Peyer's patch (tissue), 4 donors: ENCODE data around the gene SPATS1.

ENCODE experiments used
- POLR2A ChIP-seq, 2 donors: fragments of 450-650 bp; IDR thresholded peaks; one replicate each; pipeline ENCODE4 v1.5.1; 2017; ENCODE audit warnings: antibody characterized with exemption in 2 of 2, mild to moderate bottlenecking in 2 of 2, moderate library complexity in 2 of 2
- TF ChIP-seq, protein P1 (sequence below), 6 experiments: fragments of 450-650 bp in 4 of 6; fragments of 200-600 bp in 2 of 6; sonication (generic) in 1 of 6; IDR thresholded peaks; one replicate each; pipeline ENCODE4 v1.5.1; 2017 to 2019; ENCODE audit warnings: antibody characterized with exemption in 6 of 6, mild to moderate bottlenecking in 3 of 6, moderate library complexity in 1 of 6

GRCh38 chr6:44303842-44304241, 38.6 kb upstream of the SPATS1 start:
- TF ChIP-seq, protein P1, sequence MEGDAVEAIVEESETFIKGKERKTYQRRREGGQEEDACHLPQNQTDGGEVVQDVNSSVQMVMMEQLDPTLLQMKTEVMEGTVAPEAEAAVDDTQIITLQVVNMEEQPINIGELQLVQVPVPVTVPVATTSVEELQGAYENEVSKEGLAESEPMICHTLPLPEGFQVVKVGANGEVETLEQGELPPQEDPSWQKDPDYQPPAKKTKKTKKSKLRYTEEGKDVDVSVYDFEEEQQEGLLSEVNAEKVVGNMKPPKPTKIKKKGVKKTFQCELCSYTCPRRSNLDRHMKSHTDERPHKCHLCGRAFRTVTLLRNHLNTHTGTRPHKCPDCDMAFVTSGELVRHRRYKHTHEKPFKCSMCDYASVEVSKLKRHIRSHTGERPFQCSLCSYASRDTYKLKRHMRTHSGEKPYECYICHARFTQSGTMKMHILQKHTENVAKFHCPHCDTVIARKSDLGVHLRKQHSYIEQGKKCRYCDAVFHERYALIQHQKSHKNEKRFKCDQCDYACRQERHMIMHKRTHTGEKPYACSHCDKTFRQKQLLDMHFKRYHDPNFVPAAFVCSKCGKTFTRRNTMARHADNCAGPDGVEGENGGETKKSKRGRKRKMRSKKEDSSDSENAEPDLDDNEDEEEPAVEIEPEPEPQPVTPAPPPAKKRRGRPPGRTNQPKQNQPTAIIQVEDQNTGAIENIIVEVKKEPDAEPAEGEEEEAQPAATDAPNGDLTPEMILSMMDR (IDR thresholded peaks at IDR 0.05) = no peak
- no peak for TF ChIP-seq POLR2A (IDR thresholded peaks at IDR 0.05)
